ENCODE data around the gene PLPPR1.

DNA sequence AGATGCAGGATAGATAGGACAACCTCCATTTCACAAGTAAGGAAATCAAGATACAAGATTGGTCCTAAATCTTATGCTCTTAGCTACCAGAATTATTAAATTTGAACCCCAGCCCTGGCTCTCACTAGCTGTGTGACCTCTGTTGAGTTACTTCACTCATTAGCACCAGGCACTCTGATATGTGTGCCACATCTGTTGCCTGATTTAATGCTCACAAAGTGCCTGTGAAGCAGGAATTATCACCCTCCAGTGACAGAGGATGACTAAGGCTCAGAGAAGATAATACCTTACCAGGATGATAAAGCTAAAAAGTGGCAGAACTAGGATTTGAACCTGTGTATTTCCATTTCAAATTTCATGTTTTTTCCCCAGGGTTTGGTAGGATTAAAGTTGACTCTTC is 110.0 kb downstream of the PLPPR1 start:
- TF ChIP-seq, protein P1, sequence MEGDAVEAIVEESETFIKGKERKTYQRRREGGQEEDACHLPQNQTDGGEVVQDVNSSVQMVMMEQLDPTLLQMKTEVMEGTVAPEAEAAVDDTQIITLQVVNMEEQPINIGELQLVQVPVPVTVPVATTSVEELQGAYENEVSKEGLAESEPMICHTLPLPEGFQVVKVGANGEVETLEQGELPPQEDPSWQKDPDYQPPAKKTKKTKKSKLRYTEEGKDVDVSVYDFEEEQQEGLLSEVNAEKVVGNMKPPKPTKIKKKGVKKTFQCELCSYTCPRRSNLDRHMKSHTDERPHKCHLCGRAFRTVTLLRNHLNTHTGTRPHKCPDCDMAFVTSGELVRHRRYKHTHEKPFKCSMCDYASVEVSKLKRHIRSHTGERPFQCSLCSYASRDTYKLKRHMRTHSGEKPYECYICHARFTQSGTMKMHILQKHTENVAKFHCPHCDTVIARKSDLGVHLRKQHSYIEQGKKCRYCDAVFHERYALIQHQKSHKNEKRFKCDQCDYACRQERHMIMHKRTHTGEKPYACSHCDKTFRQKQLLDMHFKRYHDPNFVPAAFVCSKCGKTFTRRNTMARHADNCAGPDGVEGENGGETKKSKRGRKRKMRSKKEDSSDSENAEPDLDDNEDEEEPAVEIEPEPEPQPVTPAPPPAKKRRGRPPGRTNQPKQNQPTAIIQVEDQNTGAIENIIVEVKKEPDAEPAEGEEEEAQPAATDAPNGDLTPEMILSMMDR (conservative IDR thresholded peaks at IDR 0.05; ENCODE audit: low read depth, low read length) = no peak
- no peak for TF ChIP-seq EZH2 (IDR thresholded peaks at IDR 0.05; ENCODE audit: borderline replicate concordance, low read depth, low read length, poor library complexity, severe bottlenecking)
